CD4-positive, alpha-beta T cell (primary cell): Measurements from ENCODE around the gene CDH8. TPM values are rescaled to one million over a fixed set of nuclear protein-coding genes. Genes with fewer than 3 reads are reported as not detected.

Experiments
- ATAC-seq: fragments of 200-7000 bp; cut with Tn5 transposase; one replicate; pipeline ENCODE4 v1.10.0; 2022; ENCODE audit warnings: mild to moderate bottlenecking; ENCODE audit not compliant: poor library complexity
- CTCF ChIA-PET: fragments of 350-600 bp; sonication (Branson Sonifier 250); formaldehyde crosslinking; loops from one replicate; lab custom pipeline; 2021; ENCODE audit warnings: antibody characterized with exemption, inconsistent platforms; lab: Charles Lee
- POLR2A ChIA-PET: fragments of 350-600 bp; sonication (Branson Sonifier 250); formaldehyde crosslinking; loops from one replicate; lab custom pipeline; 2021; ENCODE audit warnings: antibody characterized with exemption, inconsistent platforms; lab: Charles Lee
- DNase-seq, 14 experiments: peaks; one replicate each; pipeline ENCODE4 v3.0.0-alpha.2; 2013 to 2020; ENCODE audit warnings: mixed read lengths in 2 of 14
- H3K27ac ChIP-seq, 2 donors: one replicate each; pipeline versions ENCODE4 v1.5.1 to v1.7.0; 2013; ENCODE audit warnings: low read length in 2 of 2, low read depth in 1 of 2, mild to moderate bottlenecking in 1 of 2
- H3K27me3 ChIP-seq, 2 experiments: 1 replicate in 1 of 2; 2 replicates in 1 of 2; pipeline versions ENCODE4 v1.6.1 to v1.7.0; 2013; ENCODE audit warnings: low read length in 2 of 2, control low read depth in 1 of 2, mild to moderate bottlenecking in 1 of 2, moderate library complexity in 1 of 2; ENCODE audit not compliant: insufficient read depth in 2 of 2, control insufficient read depth in 1 of 2
- H3K36me3 ChIP-seq: one replicate; pipeline ENCODE4 v1.6.1; 2013; ENCODE audit warnings: low read length, control low read depth; ENCODE audit not compliant: insufficient read depth
- H3K4me1 ChIP-seq: one replicate; pipeline ENCODE4 v1.6.1; 2013; ENCODE audit warnings: low read length, control low read depth; ENCODE audit not compliant: insufficient read depth
- H3K4me3 ChIP-seq: one replicate; pipeline ENCODE4 v1.5.1; 2013; ENCODE audit warnings: mild to moderate bottlenecking, low read length, moderate library complexity
- H3K9me3 ChIP-seq, 2 experiments: 1 replicate in 1 of 2; 2 replicates in 1 of 2; pipeline versions ENCODE4 v1.6.1 to v1.7.0; 2013; ENCODE audit warnings: low read length in 2 of 2, mild to moderate bottlenecking in 2 of 2, control low read depth in 1 of 2, moderate library complexity in 1 of 2; ENCODE audit not compliant: control insufficient read depth in 1 of 2, insufficient read depth in 1 of 2
- H3K27ac Mint-ChIP-seq: one replicate; pipeline ENCODE4 v1.8.0; 2020; ENCODE audit warnings: mixed read lengths
- H3K27me3 Mint-ChIP-seq: one replicate; pipeline ENCODE4 v1.8.0; 2021; ENCODE audit warnings: mixed read lengths
- H3K36me3 Mint-ChIP-seq: one replicate; pipeline ENCODE4 v1.8.0; 2021; ENCODE audit warnings: low read depth, mixed read lengths
- H3K4me1 Mint-ChIP-seq: one replicate; pipeline ENCODE4 v1.8.0; 2021; ENCODE audit warnings: low read depth, mixed read lengths
- H3K4me3 Mint-ChIP-seq: one replicate; pipeline ENCODE4 v1.8.0; 2020; ENCODE audit warnings: mild to moderate bottlenecking, mixed read lengths
- H3K9me3 Mint-ChIP-seq: one replicate; pipeline ENCODE4 v1.8.0; 2020; ENCODE audit warnings: mixed read lengths
- intact Hi-C, 2 experiments: fragments of 100-400 bp; cut with DNase I in 1 of 2; cut with micrococcal nuclease in 1 of 2; formaldehyde crosslinking; loops; one replicate each; pipeline versions ENCODE4 v1.15.1 to v1.9.0; 2023 to 2025; cut with DNase I, micrococcal nuclease
- total RNA-seq, 174 experiments: library from RNA in 2 of 174; stranded (reverse) in 2 of 174; gene quantifications; one replicate each; pipeline ENCODE4 v1.2.3 and lab custom pipeline; 2021 to 2026
- TF ChIP-seq, protein P1 (sequence below): fragments of 200-600 bp; IDR thresholded peaks from one replicate; pipeline ENCODE4 v1.8.0; 2022; ENCODE audit warnings: antibody characterized with exemption, mild to moderate bottlenecking

The CDH8 gene
- total RNA-seq, 2 experiments from 2014 or later, result not detected

DNA sequence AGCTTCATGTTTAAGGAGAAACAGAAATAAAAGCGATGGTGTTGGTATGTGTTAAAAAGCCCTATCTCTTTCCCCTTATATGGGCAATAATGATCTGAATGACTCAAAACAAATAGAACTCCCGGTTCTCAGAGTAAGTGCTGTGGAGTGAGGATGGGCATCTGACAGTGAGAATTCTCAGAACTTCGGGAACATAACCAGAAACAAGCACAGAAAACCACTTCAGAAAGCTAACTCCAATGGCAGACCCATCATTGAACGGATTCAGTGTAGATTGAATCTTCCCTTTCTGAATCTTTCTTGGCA lies 67.2 kb downstream of the CDH8 start:
- POLR2A ChIA-PET, result no interaction called here
- Mint-ChIP-seq H3K27me3 (no peaks in the 10 kb centered on the region), H3K9me3 (peaks cover 15% of the 10 kb centered on the region), H3K4me1 (no peaks in the 10 kb centered on the region), H3K4me3 (no peak overlapping the region), H3K36me3 (no peaks in the 10 kb centered on the region), H3K27ac (no peak overlapping the region)
- no peaks in the 10 kb centered on the region for H3K36me3 ChIP-seq
- H3K4me1 ChIP-seq, result no peaks in the 10 kb centered on the region
- intact Hi-C loops, result loop anchor here in 1 of 2 experiments (10.0 kb wide), 1 partner anchor 56 kb away; no protein-coding TSS in a partner anchor
- H3K9me3 ChIP-seq, result peaks cover 10 to 11% of the 10 kb centered on the region in 2 experiments
- no peak overlapping the region for H3K4me3 ChIP-seq
- CTCF ChIA-PET, result no interaction called here
- TF ChIP-seq, protein P1, sequence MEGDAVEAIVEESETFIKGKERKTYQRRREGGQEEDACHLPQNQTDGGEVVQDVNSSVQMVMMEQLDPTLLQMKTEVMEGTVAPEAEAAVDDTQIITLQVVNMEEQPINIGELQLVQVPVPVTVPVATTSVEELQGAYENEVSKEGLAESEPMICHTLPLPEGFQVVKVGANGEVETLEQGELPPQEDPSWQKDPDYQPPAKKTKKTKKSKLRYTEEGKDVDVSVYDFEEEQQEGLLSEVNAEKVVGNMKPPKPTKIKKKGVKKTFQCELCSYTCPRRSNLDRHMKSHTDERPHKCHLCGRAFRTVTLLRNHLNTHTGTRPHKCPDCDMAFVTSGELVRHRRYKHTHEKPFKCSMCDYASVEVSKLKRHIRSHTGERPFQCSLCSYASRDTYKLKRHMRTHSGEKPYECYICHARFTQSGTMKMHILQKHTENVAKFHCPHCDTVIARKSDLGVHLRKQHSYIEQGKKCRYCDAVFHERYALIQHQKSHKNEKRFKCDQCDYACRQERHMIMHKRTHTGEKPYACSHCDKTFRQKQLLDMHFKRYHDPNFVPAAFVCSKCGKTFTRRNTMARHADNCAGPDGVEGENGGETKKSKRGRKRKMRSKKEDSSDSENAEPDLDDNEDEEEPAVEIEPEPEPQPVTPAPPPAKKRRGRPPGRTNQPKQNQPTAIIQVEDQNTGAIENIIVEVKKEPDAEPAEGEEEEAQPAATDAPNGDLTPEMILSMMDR, result no peak
- H3K27ac ChIP-seq, result no peak overlapping the region
- no peak for ATAC-seq
- DNase-seq, result no peak
- no peaks in the 10 kb centered on the region for H3K27me3 ChIP-seq

DNA sequence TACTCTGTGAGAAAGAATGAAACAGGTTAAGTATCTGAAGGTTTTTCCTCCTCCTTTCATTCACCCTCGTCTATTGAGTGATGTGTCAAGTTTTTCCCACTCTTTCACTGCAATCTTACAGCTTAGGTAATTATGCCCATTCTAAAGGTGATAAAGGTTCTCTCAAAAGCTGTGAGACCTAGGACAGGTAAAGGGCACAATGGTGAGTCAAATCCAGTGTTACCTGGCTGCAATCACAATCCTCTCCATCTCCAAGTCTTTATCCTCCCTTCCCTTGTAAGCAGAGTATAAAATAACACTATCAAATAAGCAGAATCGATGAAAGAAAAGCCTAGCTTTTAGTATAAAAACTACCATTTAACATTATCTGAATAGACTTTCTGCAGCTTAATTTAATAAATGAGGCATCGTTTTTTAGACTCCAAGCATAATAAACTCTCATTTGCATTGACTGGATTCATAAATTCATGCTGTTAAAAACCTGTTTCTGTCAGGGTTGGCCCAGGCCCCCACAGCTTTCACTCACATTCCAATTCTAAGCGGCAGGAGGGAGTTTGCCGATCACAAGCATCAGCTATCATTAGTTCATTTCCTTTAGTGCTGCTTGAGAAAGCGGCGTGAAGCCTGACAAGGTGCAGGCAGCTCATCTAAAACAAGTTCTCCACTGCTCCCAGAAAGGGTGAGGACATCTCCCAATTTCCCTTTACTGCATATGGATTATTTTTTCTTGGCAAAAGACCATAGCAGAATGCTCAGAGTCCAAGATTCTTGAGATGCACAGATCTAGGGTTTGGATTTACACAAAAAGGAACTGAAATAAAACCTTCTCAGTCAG lies 67.8 kb downstream of the CDH8 start:
- ATAC-seq, result no peak
- Histone ChIP-seq H3K4me3 (no peak overlapping the region), H3K4me1 (no peaks in the 10 kb centered on the region), H3K36me3 (no peaks in the 10 kb centered on the region), H3K9me3 (peaks cover 10 to 15% of the 10 kb centered on the region in 2 experiments), H3K27me3 (no peaks in the 10 kb centered on the region), H3K27ac (no peak overlapping the region)
- Mint-ChIP-seq H3K4me3 (no peak overlapping the region), H3K27ac (no peak overlapping the region), H3K27me3 (no peaks in the 10 kb centered on the region), H3K9me3 (peaks cover 12% of the 10 kb centered on the region), H3K4me1 (no peaks in the 10 kb centered on the region), H3K36me3 (no peaks in the 10 kb centered on the region)
- ChIA-PET CTCF (no interaction called here), POLR2A (no interaction called here)
- TF ChIP-seq, protein P1, result no peak
- intact Hi-C loops, result loop anchor here in 1 of 2 experiments (10.0 kb wide), 1 partner anchor 56 kb away; no protein-coding TSS in a partner anchor
- no peak for DNase-seq

GRCh38 chr16:61957075-61957855 lies 79.0 kb downstream of the CDH8 start:
- Mint-ChIP-seq H3K27ac (no peak overlapping the region), H3K4me3 (no peak overlapping the region), H3K27me3 (no peaks in the 10 kb centered on the region), H3K9me3 (peaks cover 26% of the 10 kb centered on the region), H3K4me1 (no peaks in the 10 kb centered on the region), H3K36me3 (no peaks in the 10 kb centered on the region)
- no peak for DNase-seq
- ChIA-PET CTCF (no interaction called here), POLR2A (no interaction called here)
- no peak overlapping the region for H3K27ac ChIP-seq
- H3K27me3 ChIP-seq, result no peaks in the 10 kb centered on the region
- H3K36me3 ChIP-seq, result no peaks in the 10 kb centered on the region
- H3K4me1 ChIP-seq, result no peaks in the 10 kb centered on the region
- peaks cover 0 to 4% of the 10 kb centered on the region in 2 experiments for H3K9me3 ChIP-seq
- TF ChIP-seq, protein P1, result no peak
- intact Hi-C loops, result no loop called here
- no peak overlapping the region for H3K4me3 ChIP-seq
- no peak for ATAC-seq
